Mesendoderm (in vitro differentiated cells): Measurements from ENCODE around the gene NUTM2E.
"Not testable (repeated sequence)": the region's sequence is repeated elsewhere in the genome, so short reads cannot be mapped to it uniquely, and the experiment has no call there.

Experiments used
- DNase-seq: peaks from one replicate; pipeline ENCODE4 v3.0.0; 2013
- H2AK5ac ChIP-seq: 2 replicates; pipeline ENCODE4 v1.6.1; 2013; ENCODE audit warnings: low read length, inconsistent platforms
- H2BK120ac ChIP-seq: 2 replicates; pipeline ENCODE4 v1.6.1; 2013; ENCODE audit warnings: low read depth, mild to moderate bottlenecking, low read length, moderate library complexity, mixed read lengths
- H2BK15ac ChIP-seq: replicated peaks from 2 replicates; pipeline ENCODE4 v1.6.1; 2013; ENCODE audit warnings: low read depth, mild to moderate bottlenecking, moderate library complexity
- H2BK5ac ChIP-seq: 2 replicates; pipeline ENCODE4 v1.6.1; 2013; ENCODE audit warnings: low read length, inconsistent platforms
- H3K18ac ChIP-seq: 2 replicates; pipeline ENCODE4 v1.6.1; 2013; ENCODE audit warnings: mild to moderate bottlenecking, low read length, mixed read lengths
- H3K23ac ChIP-seq: one replicate; pipeline ENCODE4 v1.6.1; 2013; ENCODE audit warnings: low read length
- H3K27ac ChIP-seq: 2 replicates; pipeline ENCODE4 v1.5.1; 2013; ENCODE audit warnings: low read depth, mild to moderate bottlenecking, inconsistent platforms, low read length, moderate library complexity
- H3K27me3 ChIP-seq: 2 replicates; pipeline ENCODE4 v1.6.1; 2013; ENCODE audit warnings: low read length, control low read depth, mild to moderate bottlenecking, inconsistent platforms; ENCODE audit not compliant: insufficient read depth, poor library complexity
- H3K36me3 ChIP-seq: 2 replicates; pipeline ENCODE4 v1.6.1; 2013; ENCODE audit warnings: low read length, inconsistent platforms; ENCODE audit not compliant: control insufficient read depth, insufficient read depth
- H3K4ac ChIP-seq: one replicate; pipeline ENCODE4 v1.6.1; 2013; ENCODE audit warnings: low read depth, mild to moderate bottlenecking, low read length, moderate library complexity
- H3K4me1 ChIP-seq: 2 replicates; pipeline ENCODE4 v1.6.1; 2013; ENCODE audit warnings: low read depth, low read length, inconsistent platforms; ENCODE audit not compliant: control insufficient read depth
- H3K4me2 ChIP-seq: 2 replicates; pipeline ENCODE4 v1.6.1; 2013; ENCODE audit warnings: low read length
- H3K4me3 ChIP-seq: 2 replicates; pipeline ENCODE4 v1.5.1; 2013; ENCODE audit warnings: mild to moderate bottlenecking, low read length
- H3K56ac ChIP-seq: one replicate; pipeline ENCODE4 v1.6.1; 2013; ENCODE audit warnings: low read length
- H3K79me1 ChIP-seq: 2 replicates; pipeline ENCODE4 v1.6.1; 2013; ENCODE audit warnings: low read length, inconsistent platforms
- H3K79me2 ChIP-seq: 2 replicates; pipeline ENCODE4 v1.6.1; 2013; ENCODE audit warnings: mild to moderate bottlenecking, low read length; ENCODE audit not compliant: control insufficient read depth, insufficient read depth
- H3K9ac ChIP-seq: 2 replicates; pipeline ENCODE4 v1.6.1; 2013; ENCODE audit warnings: low read length, inconsistent platforms
- H4K5ac ChIP-seq: one replicate; pipeline ENCODE4 v1.6.1; 2013; ENCODE audit warnings: low read length
- H4K8ac ChIP-seq: one replicate; pipeline ENCODE4 v1.6.1; 2013; ENCODE audit warnings: low read depth, mild to moderate bottlenecking, control low read depth, low read length, moderate library complexity
- WGBS: extraction: QIAGEN DNeasy Blood & Tissue Kit; methylation state at CpG from one replicate; pipeline ENCODE4 v1.1.7; 2013; ENCODE audit warnings: low lambda C conversion rate, missing lambda C conversion rate; ENCODE audit not compliant: insufficient coverage; ENCODE audit errors: extremely low coverage; 5-methylcytosine and 5-hydroxymethylcytosine counted together

Gene NUTM2E

GRCh38 chr10:79868023-79868422, 41.5 kb downstream of the NUTM2E start:
- not testable (repeated sequence) for H3K4me3 ChIP-seq, H2BK120ac ChIP-seq, H3K4me1 ChIP-seq, H3K9ac ChIP-seq, DNase-seq, H3K23ac ChIP-seq, H3K79me2 ChIP-seq, H4K5ac ChIP-seq, H2BK5ac ChIP-seq, H3K4me2 ChIP-seq, H2BK15ac ChIP-seq, H3K18ac ChIP-seq, H3K27me3 ChIP-seq, H2AK5ac ChIP-seq, H3K56ac ChIP-seq, H3K36me3 ChIP-seq, H3K27ac ChIP-seq, H3K79me1 ChIP-seq, H4K8ac ChIP-seq, H3K4ac ChIP-seq
- WGBS: no CpG with 5 or more reads among the region's 7 CpGs

DNA sequence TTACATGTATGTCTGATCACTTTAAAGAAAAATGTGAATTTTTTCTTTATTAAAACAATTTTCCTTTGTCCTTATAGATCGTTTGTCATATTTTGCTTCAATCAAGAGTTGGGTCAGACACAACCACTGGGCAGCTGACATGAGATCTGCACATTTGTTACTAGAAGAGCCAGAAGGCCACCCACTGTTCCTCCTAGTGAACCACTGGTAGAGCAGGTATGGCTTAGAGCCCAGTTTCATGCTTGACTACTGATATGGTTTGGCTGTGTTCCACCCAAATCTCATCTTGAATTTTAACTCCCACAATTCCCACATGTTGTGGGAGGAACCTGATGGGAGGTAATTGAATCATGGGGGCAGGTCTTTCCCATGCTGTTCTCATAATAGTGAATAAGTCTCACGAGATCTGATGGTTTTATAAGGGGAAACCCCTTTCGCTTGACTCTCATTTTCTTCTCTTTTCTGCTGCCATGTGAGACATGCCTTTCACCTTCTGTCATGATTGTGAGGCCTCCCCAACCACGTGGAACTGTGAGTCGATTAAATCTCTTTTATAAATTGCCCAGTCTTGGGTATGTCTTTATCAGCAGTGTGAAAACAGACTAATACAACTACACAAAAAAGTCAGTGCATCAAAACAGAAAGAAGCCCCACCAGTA, 43.0 kb downstream of the NUTM2E start:
- not testable (repeated sequence) for DNase-seq, H3K27ac ChIP-seq, H2BK15ac ChIP-seq, H3K56ac ChIP-seq, H3K4me3 ChIP-seq, H3K4me1 ChIP-seq, H3K23ac ChIP-seq, H3K9ac ChIP-seq, H3K79me1 ChIP-seq, H3K4me2 ChIP-seq, H2BK5ac ChIP-seq, H3K27me3 ChIP-seq, H4K5ac ChIP-seq, H3K79me2 ChIP-seq, H3K18ac ChIP-seq, H3K36me3 ChIP-seq, H2BK120ac ChIP-seq, H3K4ac ChIP-seq, H4K8ac ChIP-seq, H2AK5ac ChIP-seq
- WGBS: no CpG with 5 or more reads among the region's 5 CpGs

- DNase-seq, H2BK5ac ChIP-seq, H3K56ac ChIP-seq, H3K23ac ChIP-seq, H3K4me3 ChIP-seq, H3K9ac ChIP-seq, H3K36me3 ChIP-seq, H3K4ac ChIP-seq, H3K79me2 ChIP-seq, H2BK15ac ChIP-seq, H3K4me2 ChIP-seq, H3K79me1 ChIP-seq, H3K27ac ChIP-seq, H2AK5ac ChIP-seq, H4K5ac ChIP-seq, H2BK120ac ChIP-seq, H3K18ac ChIP-seq, H3K4me1 ChIP-seq, H4K8ac ChIP-seq, H3K27me3 ChIP-seq: not testable (repeated sequence)
- WGBS: no CpG with 5 or more reads among the region's 4 CpGs
These were observed 45.2 kb downstream of the NUTM2E start for GRCh38 chr10:79871729-79872128.
